ENCODE results near the gene PDZD8. TPM values are rescaled to one million over a fixed set of nuclear protein-coding genes. Genes with fewer than 3 reads are reported as not detected.

The PDZD8 gene
- total RNA-seq, 8 experiments from 2014 or later: 10.0 to 62.1 (median 18.3) TPM

DNA sequence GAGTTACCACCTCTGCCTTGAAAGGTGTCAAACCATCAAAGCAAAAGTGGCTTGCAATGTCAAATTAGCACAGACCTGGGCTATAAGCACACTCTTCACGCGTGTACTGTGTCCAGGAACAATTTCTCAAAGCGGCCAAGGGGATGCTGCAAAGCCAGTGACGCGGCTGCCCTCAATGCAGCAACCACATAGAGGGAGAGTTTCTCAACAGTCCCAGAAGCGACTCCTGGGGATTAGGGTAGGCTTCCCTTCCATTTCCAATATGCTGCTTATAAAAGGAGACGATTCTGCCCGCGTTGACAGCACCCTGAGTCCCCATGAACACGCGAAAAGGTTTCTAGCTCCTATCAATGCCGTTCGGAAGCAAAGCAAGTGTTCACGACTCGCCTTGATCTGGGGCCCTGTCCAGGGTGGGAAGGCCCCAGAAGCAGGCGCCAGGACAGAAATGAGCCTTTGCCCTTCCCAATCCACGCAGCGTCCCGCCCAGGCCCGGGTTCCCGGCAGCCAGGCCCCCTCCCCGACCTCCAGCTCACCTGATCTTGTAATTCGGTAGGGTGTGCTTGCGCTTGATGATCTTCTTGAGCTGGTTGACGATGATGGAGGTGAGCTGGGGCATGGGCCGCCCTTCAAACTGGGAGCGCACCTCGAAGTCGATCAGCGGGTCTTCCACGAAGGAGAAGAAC, 1.3 kb downstream of the PDZD8 start:
- H3K4me3 ChIP-seq: peak overlapping the region; percentile 53 to 94 (median 88)
- in situ Hi-C loops (cut with MboI; ENCODE audit: low pct_unique_long_range_greater_than_20kb in 2 of 9, low sequenced_read_pairs in 9 of 9, unreplicated experiment in 9 of 9): no loop called here
- peaks cover 15 to 18% of the 10 kb centered on the region in 2 donors for H3K4me1 ChIP-seq (replicated peaks in 1 of 2)
- 0 to 2% (median 0%) methylated on average over 2 to 19 of the region's 31 CpGs; no CpG with 5 or more reads in 4 of the 10 experiments for WGBS, 10 experiments
- ATAC-seq (replicated peaks in 6 of 8): peak in 2 of 8 experiments; percentile 1 to 2
- H3K27ac ChIP-seq: peak overlapping the region in 1 of 2 donors; percentile 90

DNA sequence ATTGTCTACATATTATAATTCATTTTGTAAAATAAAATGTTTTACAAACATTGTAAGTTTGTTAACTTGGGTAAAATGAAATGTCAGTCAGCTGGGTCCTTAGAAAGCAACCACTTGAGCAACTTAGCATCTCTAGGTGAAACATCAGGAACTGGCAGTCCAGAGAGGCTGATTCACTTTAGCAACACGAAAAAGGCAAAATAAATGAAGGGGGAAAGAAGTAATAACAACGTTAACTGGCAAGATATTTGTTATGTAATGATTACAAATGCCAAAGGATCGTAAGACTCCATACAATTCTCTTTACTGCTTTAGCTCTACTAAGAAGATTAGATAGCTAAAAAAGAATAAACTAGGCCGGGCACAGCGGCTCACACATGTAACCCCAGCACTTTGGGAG, 5.0 kb downstream of the PDZD8 start:
- in situ Hi-C loops (cut with MboI; ENCODE audit: low pct_unique_long_range_greater_than_20kb in 2 of 9, low sequenced_read_pairs in 9 of 9, unreplicated experiment in 9 of 9): no loop called here
- Histone ChIP-seq H3K27ac (no peak overlapping the region), H3K4me1 (replicated peaks in 1 of 2) (peaks cover 14 to 15% of the 10 kb centered on the region in 2 donors), H3K4me3 (no peak overlapping the region)
- no peak for ATAC-seq (replicated peaks in 6 of 8)
- WGBS, 10 experiments: 34 to 83% (median 67%) methylated on average over 1 to 5 of the region's 5 CpGs

DNA sequence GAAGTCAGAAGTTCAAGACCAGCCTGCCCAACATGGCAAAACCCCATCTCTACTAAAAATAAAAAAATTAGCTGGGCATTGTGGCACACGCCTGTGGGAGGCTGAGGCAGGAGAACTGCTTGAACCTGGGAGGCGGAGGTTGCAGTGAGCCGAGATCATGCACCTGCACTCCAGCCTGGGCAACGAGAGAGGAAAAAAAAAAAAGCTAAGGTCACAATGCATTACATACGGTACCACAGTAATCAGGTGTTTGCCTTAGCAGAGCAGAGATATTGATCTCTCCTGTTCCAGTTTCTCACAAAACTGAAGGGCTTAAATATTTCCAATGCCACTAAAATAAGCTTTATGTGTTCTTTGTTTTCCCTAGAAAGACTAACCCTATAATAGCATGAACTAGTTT, 7.5 kb downstream of the PDZD8 start:
- H3K27ac ChIP-seq: no peak overlapping the region
- in situ Hi-C loops (cut with MboI; ENCODE audit: low pct_unique_long_range_greater_than_20kb in 2 of 9, low sequenced_read_pairs in 9 of 9, unreplicated experiment in 9 of 9): no loop called here
- no peak for ATAC-seq (replicated peaks in 6 of 8)
- no peak overlapping the region for H3K4me3 ChIP-seq
- 80 to 100% (median 90%) methylated on average over 1 to 5 of the region's 5 CpGs; no CpG with 5 or more reads in 1 of the 10 experiments for WGBS, 10 experiments
- peaks cover 18 to 21% of the 10 kb centered on the region in 2 donors for H3K4me1 ChIP-seq (replicated peaks in 1 of 2)

DNA sequence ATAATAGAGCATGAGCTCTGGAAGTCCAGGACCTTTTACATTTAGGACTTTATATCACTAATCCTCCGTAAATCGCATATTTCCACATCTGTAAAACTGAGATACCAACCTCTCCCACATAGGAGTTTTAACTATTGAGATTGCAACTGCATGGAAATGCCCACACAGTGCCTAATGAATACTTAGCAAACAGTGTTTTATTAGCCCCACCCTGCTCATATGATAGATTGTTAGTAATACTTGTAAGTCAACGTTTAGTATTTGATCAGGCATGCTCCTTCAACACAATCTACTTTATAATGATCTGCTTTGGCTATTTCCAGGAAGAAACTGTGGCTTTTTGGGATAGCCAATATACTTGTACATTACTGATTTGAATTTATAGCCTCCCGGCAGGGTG, 8.5 kb downstream of the PDZD8 start:
- no peak overlapping the region for H3K4me3 ChIP-seq
- 20 to 95% (median 67%) methylated on average over 1 to 3 of the region's 4 CpGs; no CpG with 5 or more reads in 3 of the 10 experiments for WGBS, 10 experiments
- no peak overlapping the region for H3K27ac ChIP-seq
- in situ Hi-C loops (cut with MboI; ENCODE audit: low pct_unique_long_range_greater_than_20kb in 2 of 9, low sequenced_read_pairs in 9 of 9, unreplicated experiment in 9 of 9): no loop called here
- peaks cover 11 to 14% of the 10 kb centered on the region in 2 donors for H3K4me1 ChIP-seq (replicated peaks in 1 of 2)
- ATAC-seq (replicated peaks in 6 of 8): peak in 1 of 8 experiments; percentile 7

DNA sequence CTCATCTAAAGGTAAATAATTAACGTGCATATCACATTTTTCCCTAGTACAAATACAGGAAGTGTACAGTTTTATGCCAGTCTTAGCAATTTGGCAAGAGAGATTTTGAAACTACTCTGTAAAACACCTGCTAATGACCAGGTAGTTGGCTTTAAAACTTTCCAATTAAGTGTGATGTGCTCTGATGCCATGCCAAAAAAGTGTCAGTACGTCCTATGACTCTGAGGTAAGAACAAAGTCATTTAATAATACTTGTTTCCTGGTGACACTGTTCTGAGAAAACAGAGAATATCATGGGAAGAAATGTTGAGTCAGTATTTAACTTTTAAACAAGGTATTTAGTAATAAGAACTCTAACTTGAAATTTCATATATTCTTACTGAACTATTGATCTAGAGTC, 9.6 kb downstream of the PDZD8 start:
- H3K4me3 ChIP-seq: no peak overlapping the region
- no peak overlapping the region for H3K27ac ChIP-seq
- peaks cover 6 to 12% of the 10 kb centered on the region in 2 donors for H3K4me1 ChIP-seq (replicated peaks in 1 of 2)
- in situ Hi-C loops (cut with MboI; ENCODE audit: low pct_unique_long_range_greater_than_20kb in 2 of 9, low sequenced_read_pairs in 9 of 9, unreplicated experiment in 9 of 9): no loop called here
- 20 to 100% (median 84%) methylated on average over 1 to 2 of the region's 2 CpGs; no CpG with 5 or more reads in 1 of the 10 experiments for WGBS, 10 experiments
- ATAC-seq (replicated peaks in 6 of 8): no peak

DNA sequence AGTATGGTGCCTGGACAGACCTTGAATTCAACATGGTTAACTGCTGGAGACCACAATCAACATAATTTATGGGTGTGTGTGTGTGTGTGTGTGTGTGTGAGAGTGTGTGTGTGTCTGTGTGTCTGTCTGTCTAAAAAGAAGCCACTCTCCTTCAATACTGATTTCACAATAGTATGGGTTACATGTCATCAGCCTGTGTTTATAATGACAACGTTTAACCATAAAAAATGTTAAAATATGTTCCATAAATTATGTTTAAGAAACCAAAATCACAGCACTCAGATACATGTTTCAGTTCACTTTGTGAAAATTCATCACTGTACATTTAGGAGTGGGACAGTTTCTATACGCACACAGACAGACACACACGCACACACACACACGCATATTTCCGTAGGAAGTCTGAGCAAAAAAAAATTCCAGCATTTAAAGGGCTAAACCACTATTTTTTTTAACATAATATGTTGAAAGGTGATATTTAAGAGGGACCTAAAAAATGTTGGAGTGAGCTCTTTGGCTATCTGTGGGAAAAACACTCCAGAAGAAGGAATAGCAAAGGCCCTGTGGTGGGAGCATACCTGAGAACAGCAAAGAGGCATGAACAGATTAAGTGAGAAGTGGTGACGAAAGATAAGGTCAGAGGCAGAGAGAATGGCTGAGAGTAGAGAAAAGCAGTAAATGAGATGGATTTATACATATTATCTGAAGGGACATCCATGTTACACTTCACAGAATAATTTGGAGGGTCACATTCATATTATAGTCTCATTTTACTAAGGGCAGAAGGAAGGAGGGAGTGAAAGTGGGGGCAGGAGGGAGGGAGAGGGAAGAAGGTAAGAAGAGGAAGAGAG, 10.9 kb downstream of the PDZD8 start:
- Histone ChIP-seq H3K4me1 (replicated peaks in 1 of 2) (peaks cover 3 to 12% of the 10 kb centered on the region in 2 donors), H3K27ac (no peak overlapping the region), H3K4me3 (no peak overlapping the region)
- peak in 3 of 8 experiments; percentile 74 to 80 (median 76) for ATAC-seq (replicated peaks in 6 of 8)
- in situ Hi-C loops (cut with MboI; ENCODE audit: low pct_unique_long_range_greater_than_20kb in 2 of 9, low sequenced_read_pairs in 9 of 9, unreplicated experiment in 9 of 9): no loop called here
- WGBS, 10 experiments: 10 to 93% (median 81%) methylated on average over 2 to 6 of the region's 6 CpGs

DNA sequence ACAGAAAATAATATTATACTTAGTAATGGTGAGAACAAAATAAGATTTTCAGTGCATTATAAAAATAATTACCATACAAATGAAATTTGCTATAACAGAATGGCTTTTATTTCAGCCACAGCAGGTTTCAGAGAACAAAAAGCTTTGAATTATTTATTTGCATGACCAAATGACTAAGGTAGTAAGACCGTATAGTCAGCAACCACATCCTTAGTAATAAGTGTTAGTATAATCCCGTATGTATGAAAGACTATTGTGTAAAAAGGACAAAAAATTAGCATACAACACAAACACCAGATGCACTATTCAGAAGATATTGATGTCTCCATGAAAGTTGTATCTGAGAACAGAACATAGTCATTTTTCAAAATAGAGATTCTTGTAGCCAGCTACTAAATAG, 12.2 kb downstream of the PDZD8 start:
- 0 to 58% (median 8%) methylated on average over 1 to 2 of the region's 2 CpGs; no CpG with 5 or more reads in 3 of the 10 experiments for WGBS, 10 experiments
- H3K4me3 ChIP-seq: no peak overlapping the region
- H3K4me1 ChIP-seq (replicated peaks in 1 of 2): peaks cover 3 to 12% of the 10 kb centered on the region in 2 donors
- in situ Hi-C loops (cut with MboI; ENCODE audit: low pct_unique_long_range_greater_than_20kb in 2 of 9, low sequenced_read_pairs in 9 of 9, unreplicated experiment in 9 of 9): no loop called here
- ATAC-seq (replicated peaks in 6 of 8): peak in 2 of 8 experiments; percentile 33 to 60
- no peak overlapping the region for H3K27ac ChIP-seq

DNA sequence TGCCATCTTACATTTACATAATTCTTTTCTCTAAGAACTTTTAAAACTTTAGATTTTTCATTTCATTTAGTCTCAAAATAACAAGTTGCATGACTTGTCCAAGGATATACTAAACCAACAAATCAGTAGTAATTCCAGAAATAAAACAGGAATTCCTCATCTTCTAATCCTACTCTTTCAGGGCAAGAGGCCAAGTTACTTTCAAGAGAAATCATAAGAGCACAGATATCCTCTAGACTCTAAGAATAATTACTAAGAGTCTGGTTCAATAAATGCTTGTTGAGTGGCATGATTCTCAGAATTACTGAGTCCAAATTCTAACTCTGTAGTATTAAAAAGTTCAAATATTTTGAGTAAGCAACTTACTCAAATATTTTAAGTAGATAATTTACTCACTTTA, 12.9 kb downstream of the PDZD8 start:
- no peak for ATAC-seq (replicated peaks in 6 of 8)
- peaks cover 3 to 12% of the 10 kb centered on the region in 2 donors for H3K4me1 ChIP-seq (replicated peaks in 1 of 2)
- H3K4me3 ChIP-seq: no peak overlapping the region
- in situ Hi-C loops (cut with MboI; ENCODE audit: low pct_unique_long_range_greater_than_20kb in 2 of 9, low sequenced_read_pairs in 9 of 9, unreplicated experiment in 9 of 9): no loop called here
- H3K27ac ChIP-seq: no peak overlapping the region

DNA sequence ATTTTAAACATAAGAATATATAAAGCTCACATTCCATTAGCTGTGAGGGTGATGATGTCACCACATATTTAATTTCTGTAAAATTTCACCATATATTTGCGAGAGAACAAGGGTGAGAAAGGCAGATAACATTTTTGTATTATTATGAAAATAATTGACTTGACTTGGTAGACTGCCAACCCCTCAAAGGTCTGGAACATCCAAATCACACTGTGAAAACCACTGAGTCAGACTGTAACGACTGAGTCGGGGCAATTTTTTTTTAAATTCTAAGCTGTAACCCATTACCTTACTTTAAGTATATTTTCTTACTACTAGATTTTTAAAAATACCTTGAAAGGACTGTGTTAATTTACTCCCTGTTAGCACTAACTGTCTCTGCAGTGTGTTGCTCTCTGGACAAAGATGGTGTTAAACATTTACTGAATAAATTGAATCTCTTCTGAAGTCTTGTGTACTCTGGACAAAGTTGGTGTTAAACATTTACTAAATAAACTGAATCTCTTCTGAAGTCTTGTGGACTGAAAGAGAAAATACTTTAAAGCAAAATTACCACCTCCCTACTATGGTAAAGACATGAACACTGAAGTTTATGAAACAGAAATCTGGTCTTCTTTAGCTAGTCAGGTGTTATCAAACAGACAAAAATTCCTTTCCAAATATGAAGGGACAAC, 14.1 kb downstream of the PDZD8 start:
- no peak overlapping the region for H3K27ac ChIP-seq
- in situ Hi-C loops (cut with MboI; ENCODE audit: low pct_unique_long_range_greater_than_20kb in 2 of 9, low sequenced_read_pairs in 9 of 9, unreplicated experiment in 9 of 9): no loop called here
- H3K4me1 ChIP-seq (replicated peaks in 1 of 2): peaks cover 3 to 12% of the 10 kb centered on the region in 2 donors
- WGBS, 10 experiments: 8 to 80% (median 31%) methylated on average over 1 to 3 of the region's 3 CpGs; no CpG with 5 or more reads in 1 of the 10 experiments
- ATAC-seq (replicated peaks in 6 of 8): peak in 1 of 8 experiments; percentile 40
- no peak overlapping the region for H3K4me3 ChIP-seq

DNA sequence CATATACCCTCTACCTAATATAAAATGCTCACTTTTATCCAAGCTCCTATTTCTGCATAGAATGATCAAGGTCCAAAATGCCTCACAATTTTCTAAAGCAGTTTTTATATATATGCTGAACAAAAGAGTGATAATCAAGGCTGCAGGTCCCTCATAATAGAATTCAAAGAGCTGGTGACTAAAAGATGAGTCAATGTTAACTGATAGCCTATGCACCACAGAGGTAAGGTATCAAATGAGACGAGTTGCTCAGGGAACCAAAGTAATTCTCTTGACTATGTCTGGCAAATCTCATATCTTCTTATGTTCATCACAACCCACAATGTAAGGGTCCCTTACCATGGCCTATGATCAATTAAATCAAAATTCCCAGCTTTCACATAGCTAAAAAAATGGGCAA, 15.2 kb downstream of the PDZD8 start:
- no peak overlapping the region for H3K4me3 ChIP-seq
- WGBS, 10 experiments: 0 to 80% (median 40%) methylated on average over 1 of the region's 1 CpG; no CpG with 5 or more reads in 4 of the 10 experiments
- ATAC-seq (replicated peaks in 6 of 8): peak in 2 of 8 experiments; percentile 13 to 45
- H3K4me1 ChIP-seq (replicated peaks in 1 of 2): peaks cover 3 to 12% of the 10 kb centered on the region in 2 donors
- in situ Hi-C loops (cut with MboI; ENCODE audit: low pct_unique_long_range_greater_than_20kb in 2 of 9, low sequenced_read_pairs in 9 of 9, unreplicated experiment in 9 of 9): no loop called here
- H3K27ac ChIP-seq: no peak overlapping the region

DNA sequence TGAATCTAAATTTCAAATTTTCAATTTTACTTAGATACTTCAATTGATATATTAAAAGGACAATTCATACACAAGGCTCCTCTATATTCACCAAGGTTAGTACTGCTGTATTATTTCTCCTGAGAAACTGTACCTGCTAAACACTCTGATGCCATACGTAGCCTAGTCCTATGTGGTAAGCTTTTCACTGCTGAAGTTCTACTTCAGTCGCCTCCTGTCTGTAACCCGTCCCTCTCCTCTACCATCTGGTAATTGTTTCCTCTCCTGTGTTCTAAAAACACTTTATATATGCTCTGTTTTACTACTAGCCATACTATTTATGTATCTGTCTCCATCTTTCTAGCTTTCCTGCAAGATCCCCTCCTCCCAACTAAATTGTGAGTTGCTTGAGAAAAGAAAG, 20.2 kb downstream of the PDZD8 start:
- in situ Hi-C loops (cut with MboI; ENCODE audit: low pct_unique_long_range_greater_than_20kb in 2 of 9, low sequenced_read_pairs in 9 of 9, unreplicated experiment in 9 of 9): no loop called here
- H3K4me3 ChIP-seq: no peak overlapping the region
- H3K4me1 ChIP-seq (replicated peaks in 1 of 2): no peaks in the 10 kb centered on the region
- WGBS, 10 experiments: 70 to 100% (median 94%) methylated on average over 1 to 3 of the region's 3 CpGs; no CpG with 5 or more reads in 3 of the 10 experiments
- peak in 1 of 8 experiments; percentile 17 for ATAC-seq (replicated peaks in 6 of 8)
- H3K27ac ChIP-seq: no peak overlapping the region

DNA sequence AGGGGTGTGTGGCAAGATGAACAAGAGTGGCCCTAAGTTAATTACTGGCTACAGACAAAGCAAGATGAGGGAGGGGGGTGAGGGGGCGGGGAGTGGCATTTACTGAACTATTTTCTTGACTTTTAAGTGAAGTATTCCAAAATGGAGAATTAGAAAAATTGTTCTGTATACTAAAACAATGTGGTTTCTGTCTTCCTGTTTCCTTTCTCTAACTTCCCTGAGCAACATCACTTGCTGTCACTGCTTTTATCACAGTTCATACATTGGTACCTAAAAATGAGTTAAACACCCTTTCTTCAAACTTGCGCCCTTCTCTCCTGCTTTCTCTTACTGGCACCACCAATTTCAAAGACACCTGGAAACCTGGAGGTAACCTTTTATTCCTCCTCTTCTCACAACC, 21.6 kb downstream of the PDZD8 start:
- in situ Hi-C loops (cut with MboI; ENCODE audit: low pct_unique_long_range_greater_than_20kb in 2 of 9, low sequenced_read_pairs in 9 of 9, unreplicated experiment in 9 of 9): no loop called here
- Histone ChIP-seq H3K4me3 (no peak overlapping the region), H3K27ac (no peak overlapping the region), H3K4me1 (replicated peaks in 1 of 2) (no peaks in the 10 kb centered on the region)
- ATAC-seq (replicated peaks in 6 of 8): no peak
- WGBS, 10 experiments: 73 to 100% (median 100%) methylated on average over 1 to 2 of the region's 2 CpGs; no CpG with 5 or more reads in 2 of the 10 experiments

DNA sequence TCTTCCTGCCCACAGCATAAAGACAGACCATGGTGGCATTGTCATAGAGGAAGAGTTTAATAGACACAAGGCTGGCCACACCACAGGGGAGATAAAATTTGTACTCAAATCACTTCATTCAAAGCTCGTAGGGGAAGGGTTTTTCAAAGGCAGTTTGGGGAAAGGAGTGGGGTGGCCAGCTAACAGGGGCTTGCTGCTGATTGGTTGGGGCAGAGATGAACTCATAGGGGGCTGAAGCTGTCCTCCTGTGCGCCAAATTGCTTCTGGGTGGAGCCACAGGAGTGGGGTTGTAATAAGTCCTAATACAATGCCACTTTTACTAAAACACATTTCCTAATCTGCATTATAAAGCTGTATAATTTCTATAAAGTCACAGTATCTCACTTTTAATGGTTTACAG, 22.5 kb downstream of the PDZD8 start:
- Histone ChIP-seq H3K27ac (no peak overlapping the region), H3K4me3 (no peak overlapping the region), H3K4me1 (replicated peaks in 1 of 2) (no peaks in the 10 kb centered on the region)
- ATAC-seq (replicated peaks in 6 of 8): no peak
- in situ Hi-C loops (cut with MboI; ENCODE audit: low pct_unique_long_range_greater_than_20kb in 2 of 9, low sequenced_read_pairs in 9 of 9, unreplicated experiment in 9 of 9): no loop called here
- WGBS, 10 experiments: 58 to 100% (median 81%) methylated on average over 1 to 2 of the region's 2 CpGs; no CpG with 5 or more reads in 4 of the 10 experiments

Measured in motor neuron (in vitro differentiated cells).